ENCODE results near the gene PHACTR3. TPM values are rescaled to one million over a fixed set of nuclear protein-coding genes. Genes with fewer than 3 reads are reported as not detected.

PHACTR3 gene
- total and polyA plus RNA-seq, 2 donors (not counting 3 experiments of a cell fraction or from before 2014, with no cell fraction given) = not detected

DNA sequence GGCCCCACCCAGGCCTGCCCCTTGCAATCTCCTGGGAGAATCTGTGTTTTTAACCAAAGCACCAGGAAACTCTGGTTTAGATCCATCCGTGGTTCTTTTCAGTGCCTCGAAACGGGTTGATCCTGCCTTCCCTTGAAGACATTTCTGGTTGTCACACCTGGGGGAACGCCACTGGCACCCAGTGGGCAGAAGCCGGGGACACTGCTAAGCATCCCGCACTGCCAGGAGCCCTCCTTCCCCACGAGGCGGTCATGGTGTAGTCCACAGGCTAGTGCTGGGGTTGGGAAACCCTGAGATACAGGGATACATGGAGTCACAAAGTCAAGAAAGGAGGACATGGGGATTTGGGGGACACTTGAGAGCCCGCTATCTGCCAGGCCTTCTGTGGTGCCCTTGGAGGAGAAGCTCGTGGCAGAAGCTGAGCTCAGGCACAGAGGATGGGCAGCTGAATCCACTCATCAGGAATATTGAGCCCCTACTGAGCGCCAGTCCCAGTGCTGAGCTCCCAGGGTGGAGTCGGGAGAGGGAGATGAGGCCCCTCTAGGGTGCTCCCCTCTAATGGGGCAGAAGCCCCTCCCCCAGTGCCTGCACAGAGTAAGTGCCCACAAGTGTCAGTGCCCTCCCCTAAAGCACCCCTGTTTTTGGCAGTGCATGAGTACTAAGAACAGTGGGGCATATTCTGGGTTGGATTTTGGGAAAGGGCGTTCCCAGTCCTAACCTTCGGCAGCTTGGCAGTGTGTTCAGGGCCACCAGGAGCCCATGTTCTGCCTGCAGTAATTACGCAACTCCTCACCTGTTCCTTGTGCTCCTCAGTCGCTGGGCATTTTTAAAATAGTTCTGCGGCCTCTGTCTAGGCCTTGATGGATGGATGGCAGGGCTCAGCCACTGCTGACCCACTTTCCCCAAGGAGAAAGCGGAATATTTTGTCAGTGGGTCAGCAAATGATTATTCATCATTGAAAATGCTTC is 25.6 kb upstream of the PHACTR3 start:
- DNase-seq (ENCODE audit: low read depth, low spot score) (no peak), FAIRE-seq (no peak)
- H3K4me2 ChIP-seq (ENCODE audit: insufficient read depth, low read length) = no peak overlapping the region
- ChIA-PET CTCF (no interaction called here), POLR2A (no interaction called here)
- no peak for TF ChIP-seq MYC (IDR thresholded peaks at IDR 0.05; ENCODE audit: low read depth, low read length)
- TF ChIP-seq, protein P1, sequence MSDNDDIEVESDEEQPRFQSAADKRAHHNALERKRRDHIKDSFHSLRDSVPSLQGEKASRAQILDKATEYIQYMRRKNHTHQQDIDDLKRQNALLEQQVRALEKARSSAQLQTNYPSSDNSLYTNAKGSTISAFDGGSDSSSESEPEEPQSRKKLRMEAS (IDR thresholded peaks at IDR 0.05; ENCODE audit: insufficient read depth, insufficient read length) = no peak
- no peak for TF ChIP-seq POLR2AphosphoS5 (IDR thresholded peaks at IDR 0.05; ENCODE audit: insufficient read depth, low read depth, low read length)
- no peak for TF ChIP-seq EZH2 (IDR thresholded peaks at IDR 0.05; ENCODE audit: borderline replicate concordance, low read depth, low read length, severe bottlenecking)
- TF ChIP-seq, protein P2, sequence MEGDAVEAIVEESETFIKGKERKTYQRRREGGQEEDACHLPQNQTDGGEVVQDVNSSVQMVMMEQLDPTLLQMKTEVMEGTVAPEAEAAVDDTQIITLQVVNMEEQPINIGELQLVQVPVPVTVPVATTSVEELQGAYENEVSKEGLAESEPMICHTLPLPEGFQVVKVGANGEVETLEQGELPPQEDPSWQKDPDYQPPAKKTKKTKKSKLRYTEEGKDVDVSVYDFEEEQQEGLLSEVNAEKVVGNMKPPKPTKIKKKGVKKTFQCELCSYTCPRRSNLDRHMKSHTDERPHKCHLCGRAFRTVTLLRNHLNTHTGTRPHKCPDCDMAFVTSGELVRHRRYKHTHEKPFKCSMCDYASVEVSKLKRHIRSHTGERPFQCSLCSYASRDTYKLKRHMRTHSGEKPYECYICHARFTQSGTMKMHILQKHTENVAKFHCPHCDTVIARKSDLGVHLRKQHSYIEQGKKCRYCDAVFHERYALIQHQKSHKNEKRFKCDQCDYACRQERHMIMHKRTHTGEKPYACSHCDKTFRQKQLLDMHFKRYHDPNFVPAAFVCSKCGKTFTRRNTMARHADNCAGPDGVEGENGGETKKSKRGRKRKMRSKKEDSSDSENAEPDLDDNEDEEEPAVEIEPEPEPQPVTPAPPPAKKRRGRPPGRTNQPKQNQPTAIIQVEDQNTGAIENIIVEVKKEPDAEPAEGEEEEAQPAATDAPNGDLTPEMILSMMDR (IDR thresholded peaks at IDR 0.05; ENCODE audit: extremely low read depth in 1 of 2, insufficient read depth in 1 of 2, low read depth in 1 of 2, low read length in 2 of 2) = no peak
- no peak for TF ChIP-seq GATA2 (IDR thresholded peaks at IDR 0.05; ENCODE audit: insufficient read depth, insufficient read length, low read depth, low read length)
- no peak for TF ChIP-seq FOS (IDR thresholded peaks at IDR 0.05; ENCODE audit: borderline replicate concordance, insufficient read depth, low read length)
- TF ChIP-seq POLR2A (IDR thresholded peaks at IDR 0.05; ENCODE audit: low read depth, low read length) = no peak
- TF ChIP-seq JUN (IDR thresholded peaks at IDR 0.05; ENCODE audit: borderline replicate concordance, insufficient read depth, insufficient read length, low read depth) = no peak
- no peak overlapping the region for H2AFZ ChIP-seq (ENCODE audit: low read depth, low read length)
- no peaks in the 10 kb centered on the region for H3K36me3 ChIP-seq (ENCODE audit: control insufficient read depth in 2 of 2, extremely low read depth in 1 of 2, insufficient read depth in 2 of 2, low read length in 2 of 2)
- BruUV-seq (replicated peaks) = no TSS peak
- H3K4me3 ChIP-seq (replicated peaks in 1 of 3; ENCODE audit: insufficient read depth in 1 of 3, low read depth in 1 of 3, low read length in 3 of 3) = no peak overlapping the region
- H3K27me3 ChIP-seq (ENCODE audit: control insufficient read depth in 2 of 2, insufficient read depth in 2 of 2, low read length in 2 of 2) = peaks cover 2% of the 10 kb centered on the region in 2 experiments
- no peaks in the 10 kb centered on the region for H3K9me1 ChIP-seq (replicated peaks; ENCODE audit: control insufficient read depth, extremely low read depth, insufficient read depth, low read length)
- H3K9me3 ChIP-seq (replicated peaks; ENCODE audit: control insufficient read depth, insufficient read depth, low read length) = no peaks in the 10 kb centered on the region
- no peaks in the 10 kb centered on the region for H3K4me1 ChIP-seq (ENCODE audit: control insufficient read depth, extremely low read depth, insufficient read depth, low read length)
- intact Hi-C loops (cut with micrococcal nuclease) = no loop called here
- no peak overlapping the region for H3K9ac ChIP-seq (replicated peaks; ENCODE audit: extremely low read depth, insufficient read depth, low read length)
- no peak overlapping the region for H3K27ac ChIP-seq (ENCODE audit: insufficient read depth, low read depth, low read length)
- H3K79me2 ChIP-seq (ENCODE audit: control insufficient read depth, insufficient read depth, low read length) = no peaks in the 10 kb centered on the region
- dilution Hi-C loops (cut with MboI; ENCODE audit: extremely low pct_ligation_motif_present, low sequenced_read_pairs) = no loop called here
- H4K20me1 ChIP-seq (replicated peaks; ENCODE audit: control insufficient read depth, extremely low read depth, insufficient read depth, low read length) = no peaks in the 10 kb centered on the region
